Effector memory CD8-positive, alpha-beta T cell (primary cell): ENCODE data around the gene HIRIP3.
"Not testable (repeated sequence)": the region's sequence is repeated elsewhere in the genome, so short reads cannot be mapped to it uniquely, and the experiment has no call there.

Experiments used
- ATAC-seq: fragments of 150-1000 bp; cut with Tn5 transposase; replicated peaks from 2 replicates; pipeline ENCODE4 v1.10.0; 2021; ENCODE audit warnings: mild to moderate bottlenecking, moderate library complexity
- DNase-seq, 3 experiments: peaks; one replicate each; pipeline ENCODE4 v3.0.0; 2021
- H3K27ac Mint-ChIP-seq, 2 donors: one replicate each; pipeline ENCODE4 v1.8.0; 2022; ENCODE audit warnings: mild to moderate bottlenecking in 2 of 2, mixed read lengths in 2 of 2, moderate library complexity in 2 of 2
- H3K27me3 Mint-ChIP-seq, 2 donors: one replicate each; pipeline ENCODE4 v1.8.0; 2022; ENCODE audit warnings: mixed read lengths in 2 of 2
- H3K36me3 Mint-ChIP-seq: one replicate; pipeline ENCODE4 v1.8.0; 2022; ENCODE audit warnings: mild to moderate bottlenecking, moderate library complexity, mixed read lengths; ENCODE audit not compliant: insufficient read depth
- H3K4me1 Mint-ChIP-seq, 2 donors: one replicate each; pipeline ENCODE4 v1.8.0; 2022; ENCODE audit warnings: low read depth in 2 of 2, mixed read lengths in 2 of 2
- H3K4me3 Mint-ChIP-seq, 2 donors: one replicate each; pipeline ENCODE4 v1.8.0; 2022; ENCODE audit warnings: mild to moderate bottlenecking in 2 of 2, mixed read lengths in 2 of 2, moderate library complexity in 2 of 2
- H3K9me3 Mint-ChIP-seq, 2 donors: one replicate each; pipeline ENCODE4 v1.8.0; 2022; ENCODE audit warnings: mixed read lengths in 2 of 2

Gene HIRIP3

GRCh38 chr16:30025574-30025973, 30.2 kb upstream of the HIRIP3 start:
- Mint-ChIP-seq H3K36me3 (no peaks in the 10 kb centered on the region), H3K27ac (no peak overlapping the region), H3K4me3 (no peak overlapping the region), H3K9me3 (no peaks in the 10 kb centered on the region), H3K27me3 (peaks cover 52 to 66% of the 10 kb centered on the region in 2 donors), H3K4me1 (peaks cover 9 to 14% of the 10 kb centered on the region in 2 donors)
- ATAC-seq = no peak
- DNase-seq = no peak

GRCh38 chr16:30025156-30025555, 29.7 kb upstream of the HIRIP3 start:
- Mint-ChIP-seq H3K4me3 (no peak overlapping the region), H3K27ac (no peak overlapping the region), H3K4me1 (peaks cover 9 to 12% of the 10 kb centered on the region in 2 donors), H3K9me3 (no peaks in the 10 kb centered on the region), H3K27me3 (peaks cover 48 to 61% of the 10 kb centered on the region in 2 donors), H3K36me3 (no peaks in the 10 kb centered on the region)
- no peak for ATAC-seq
- DNase-seq = no peak

GRCh38 chr16:30024451-30024850, 29.0 kb upstream of the HIRIP3 start:
- no peak for DNase-seq
- no peaks in the 10 kb centered on the region for H3K36me3 Mint-ChIP-seq
- peaks cover 41 to 54% of the 10 kb centered on the region in 2 donors for H3K27me3 Mint-ChIP-seq
- no peak overlapping the region for H3K27ac Mint-ChIP-seq
- no peaks in the 10 kb centered on the region for H3K9me3 Mint-ChIP-seq
- H3K4me1 Mint-ChIP-seq = peaks cover 9 to 12% of the 10 kb centered on the region in 2 donors
- H3K4me3 Mint-ChIP-seq = no peak overlapping the region
- ATAC-seq = no peak

GRCh38 chr16:30023586-30023985, 28.2 kb upstream of the HIRIP3 start:
- DNase-seq (no peak), ATAC-seq (no peak)
- no peak overlapping the region for H3K4me3 Mint-ChIP-seq
- no peaks in the 10 kb centered on the region for H3K36me3 Mint-ChIP-seq
- H3K27ac Mint-ChIP-seq = no peak overlapping the region
- peaks cover 9 to 12% of the 10 kb centered on the region in 2 donors for H3K4me1 Mint-ChIP-seq
- H3K9me3 Mint-ChIP-seq = no peaks in the 10 kb centered on the region
- peaks cover 33 to 46% of the 10 kb centered on the region in 2 donors for H3K27me3 Mint-ChIP-seq

GRCh38 chr16:30022887-30023286, 27.5 kb upstream of the HIRIP3 start, which contains the start of gene C16orf92:
TSS of gene C16orf92 (plus strand) at chr16:30023198. CDS start at chr16:30023341, 143 bp downstream.
- DNase-seq (no peak), ATAC-seq (no peak)
- Mint-ChIP-seq H3K27me3 (peaks cover 29 to 39% of the 10 kb centered on the region in 2 donors), H3K27ac (no peak within 1 kb of the TSS), H3K9me3 (no peaks in the 10 kb centered on the region), H3K36me3 (no peaks in the 10 kb centered on the region), H3K4me3 (no peak within 1 kb of the TSS), H3K4me1 (peaks cover 9 to 12% of the 10 kb centered on the region in 2 donors)

GRCh38 chr16:30018731-30019158, 23.3 kb upstream of the HIRIP3 start:
- H3K4me1 Mint-ChIP-seq = peaks cover 9 to 11% of the 10 kb centered on the region in 2 donors
- no peak overlapping the region for H3K4me3 Mint-ChIP-seq
- DNase-seq = no peak

GRCh38 chr16:30017937-30018336, 22.5 kb upstream of the HIRIP3 start:
- not testable (repeated sequence) for DNase-seq, H3K4me3 Mint-ChIP-seq, H3K36me3 Mint-ChIP-seq, H3K9me3 Mint-ChIP-seq, H3K27me3 Mint-ChIP-seq, ATAC-seq, H3K27ac Mint-ChIP-seq
- peaks cover 9 to 11% of the 10 kb centered on the region in 2 donors for H3K4me1 Mint-ChIP-seq

More at GRCh38 chr16:30018731-30019158, 23.3 kb upstream of the HIRIP3 start:
- Mint-ChIP-seq H3K9me3 (no peaks in the 10 kb centered on the region), H3K36me3 (no peaks in the 10 kb centered on the region), H3K27ac (no peak overlapping the region), H3K27me3 (peaks cover 0 to 8% of the 10 kb centered on the region in 2 donors)
- no peak for ATAC-seq

GRCh38 chr16:30017277-30017656, 21.9 kb upstream of the HIRIP3 start:
- DNase-seq (no peak), ATAC-seq (no peak)
- Mint-ChIP-seq H3K4me1 (peaks cover 9 to 11% of the 10 kb centered on the region in 2 donors), H3K27ac (no peak overlapping the region), H3K9me3 (no peaks in the 10 kb centered on the region), H3K4me3 (no peak overlapping the region), H3K36me3 (no peaks in the 10 kb centered on the region), H3K27me3 (peaks cover under 1 to 8% of the 10 kb centered on the region in 2 donors)

GRCh38 chr16:30016555-30017276, 21.3 kb upstream of the HIRIP3 start:
- DNase-seq (no peak), ATAC-seq (no peak)
- Mint-ChIP-seq H3K27me3 (peaks cover 6 to 13% of the 10 kb centered on the region in 2 donors), H3K4me3 (no peak overlapping the region), H3K36me3 (no peaks in the 10 kb centered on the region), H3K4me1 (peaks cover 14 to 15% of the 10 kb centered on the region in 2 donors), H3K9me3 (no peaks in the 10 kb centered on the region), H3K27ac (no peak overlapping the region)

- ATAC-seq, H3K4me3 Mint-ChIP-seq, H3K27ac Mint-ChIP-seq, DNase-seq, H3K9me3 Mint-ChIP-seq, H3K36me3 Mint-ChIP-seq, H3K4me1 Mint-ChIP-seq: not testable (repeated sequence)
- H3K27me3 Mint-ChIP-seq = peaks cover 11 to 22% of the 10 kb centered on the region in 2 donors
Measured at GRCh38 chr16:30015450-30015849, 20.0 kb upstream of the HIRIP3 start.

GRCh38 chr16:30012598-30012997, 17.2 kb upstream of the HIRIP3 start:
- not testable (repeated sequence) for H3K4me3 Mint-ChIP-seq, H3K27ac Mint-ChIP-seq, H3K36me3 Mint-ChIP-seq, H3K9me3 Mint-ChIP-seq, ATAC-seq, DNase-seq
- H3K27me3 Mint-ChIP-seq = peaks cover 29 to 50% of the 10 kb centered on the region in 2 donors
- peaks cover 11 to 14% of the 10 kb centered on the region in 2 donors for H3K4me1 Mint-ChIP-seq

GRCh38 chr16:30011714-30012504, 16.5 kb upstream of the HIRIP3 start:
- DNase-seq (no peak), ATAC-seq (no peak)
- peak overlapping the region; percentile 77 to 85 for H3K4me3 Mint-ChIP-seq
- peaks cover 11 to 14% of the 10 kb centered on the region in 2 donors for H3K4me1 Mint-ChIP-seq
- peaks cover 29 to 51% of the 10 kb centered on the region in 2 donors for H3K27me3 Mint-ChIP-seq
- H3K9me3 Mint-ChIP-seq = no peaks in the 10 kb centered on the region
- H3K27ac Mint-ChIP-seq = no peak overlapping the region
- peaks cover 4% of the 10 kb centered on the region for H3K36me3 Mint-ChIP-seq

- peaks cover 11 to 14% of the 10 kb centered on the region in 2 donors for H3K4me1 Mint-ChIP-seq
- peak within 1 kb of the TSS; percentile 77 to 85 for H3K4me3 Mint-ChIP-seq
- peaks cover 29 to 45% of the 10 kb centered on the region in 2 donors for H3K27me3 Mint-ChIP-seq
- H3K27ac Mint-ChIP-seq = no peak within 1 kb of the TSS
- ATAC-seq (peak; percentile 79), DNase-seq (no peak)
- H3K9me3 Mint-ChIP-seq = no peaks in the 10 kb centered on the region
- H3K36me3 Mint-ChIP-seq = peaks cover 4% of the 10 kb centered on the region
Measured at GRCh38 chr16:30010844-30011713, 15.7 kb upstream of the HIRIP3 start, which contains the start of gene DOC2A. TSS of gene DOC2A (minus strand) at chr16:30011027. CDS start at chr16:30010222, 805 bp downstream.
